ENCODE results near the gene DNMBP. TPM values are rescaled to one million over a fixed set of nuclear protein-coding genes. Genes with fewer than 3 reads are reported as not detected.

The DNMBP gene
- total and polyA plus RNA-seq, 2 experiments from 2014 or later: 13.4 to 31.2 TPM

DNA sequence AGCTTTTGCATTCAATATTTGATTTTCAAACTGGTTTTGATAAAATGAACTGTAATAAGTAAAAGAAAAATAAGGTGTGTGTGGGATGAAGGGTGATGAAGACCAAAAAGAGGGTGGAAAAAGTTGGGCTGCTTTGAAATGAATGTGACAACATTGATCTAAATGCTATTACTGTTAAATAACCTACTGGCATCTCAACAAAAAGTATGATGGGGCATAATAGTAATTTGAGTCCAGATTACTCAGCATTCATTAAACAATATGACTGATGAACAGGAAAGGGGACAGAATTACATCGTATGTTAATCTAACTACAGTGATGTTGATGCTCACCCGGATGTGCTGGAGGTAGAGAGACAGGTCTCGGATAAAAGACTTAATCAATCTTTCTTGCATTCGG lies 115.1 kb downstream of the DNMBP start:
- Histone ChIP-seq H3F3A (replicated peaks; ENCODE audit: low read depth) (peaks cover 8% of the 10 kb centered on the region; the same call in 1 of the 2 replicates), H3K79me2 (replicated peaks; ENCODE audit: insufficient read depth) (peaks cover 9% of the 10 kb centered on the region), H3K4me1 (ENCODE audit: insufficient read depth) (no peaks in the 10 kb centered on the region), H2AFZ (no peak overlapping the region), H3K27me3 (ENCODE audit: insufficient read depth) (no peaks in the 10 kb centered on the region), H3K4me2 (no peak overlapping the region), H3K4me3 (no peak overlapping the region), H3K27ac (ENCODE audit: low read depth) (no peak overlapping the region), H3K9me2 (ENCODE audit: insufficient read depth) (no peaks in the 10 kb centered on the region), H3K36me3 (ENCODE audit: insufficient read depth) (peaks cover 85% of the 10 kb centered on the region), H4K20me1 (replicated peaks; ENCODE audit: insufficient read depth) (peaks cover 33% of the 10 kb centered on the region; the same call in 1 of the 2 replicates)
- Mint-ChIP-seq H3K4me1 (no peaks in the 10 kb centered on the region), H3K4me3 (no peak overlapping the region), H3K27me3 (ENCODE audit: insufficient read depth, low read depth, poor library complexity) (peaks cover 2% of the 10 kb centered on the region), H3K36me3 (ENCODE audit: low read depth) (peaks cover 91% of the 10 kb centered on the region), H3K27ac (no peak overlapping the region), H3K9me3 (peaks cover 2% of the 10 kb centered on the region; the same call in 2 of the 3 replicates)
- DNase-seq (ENCODE audit: low spot score): no peak
- ATAC-seq: no peak
- TF ChIP-seq, protein P1, sequence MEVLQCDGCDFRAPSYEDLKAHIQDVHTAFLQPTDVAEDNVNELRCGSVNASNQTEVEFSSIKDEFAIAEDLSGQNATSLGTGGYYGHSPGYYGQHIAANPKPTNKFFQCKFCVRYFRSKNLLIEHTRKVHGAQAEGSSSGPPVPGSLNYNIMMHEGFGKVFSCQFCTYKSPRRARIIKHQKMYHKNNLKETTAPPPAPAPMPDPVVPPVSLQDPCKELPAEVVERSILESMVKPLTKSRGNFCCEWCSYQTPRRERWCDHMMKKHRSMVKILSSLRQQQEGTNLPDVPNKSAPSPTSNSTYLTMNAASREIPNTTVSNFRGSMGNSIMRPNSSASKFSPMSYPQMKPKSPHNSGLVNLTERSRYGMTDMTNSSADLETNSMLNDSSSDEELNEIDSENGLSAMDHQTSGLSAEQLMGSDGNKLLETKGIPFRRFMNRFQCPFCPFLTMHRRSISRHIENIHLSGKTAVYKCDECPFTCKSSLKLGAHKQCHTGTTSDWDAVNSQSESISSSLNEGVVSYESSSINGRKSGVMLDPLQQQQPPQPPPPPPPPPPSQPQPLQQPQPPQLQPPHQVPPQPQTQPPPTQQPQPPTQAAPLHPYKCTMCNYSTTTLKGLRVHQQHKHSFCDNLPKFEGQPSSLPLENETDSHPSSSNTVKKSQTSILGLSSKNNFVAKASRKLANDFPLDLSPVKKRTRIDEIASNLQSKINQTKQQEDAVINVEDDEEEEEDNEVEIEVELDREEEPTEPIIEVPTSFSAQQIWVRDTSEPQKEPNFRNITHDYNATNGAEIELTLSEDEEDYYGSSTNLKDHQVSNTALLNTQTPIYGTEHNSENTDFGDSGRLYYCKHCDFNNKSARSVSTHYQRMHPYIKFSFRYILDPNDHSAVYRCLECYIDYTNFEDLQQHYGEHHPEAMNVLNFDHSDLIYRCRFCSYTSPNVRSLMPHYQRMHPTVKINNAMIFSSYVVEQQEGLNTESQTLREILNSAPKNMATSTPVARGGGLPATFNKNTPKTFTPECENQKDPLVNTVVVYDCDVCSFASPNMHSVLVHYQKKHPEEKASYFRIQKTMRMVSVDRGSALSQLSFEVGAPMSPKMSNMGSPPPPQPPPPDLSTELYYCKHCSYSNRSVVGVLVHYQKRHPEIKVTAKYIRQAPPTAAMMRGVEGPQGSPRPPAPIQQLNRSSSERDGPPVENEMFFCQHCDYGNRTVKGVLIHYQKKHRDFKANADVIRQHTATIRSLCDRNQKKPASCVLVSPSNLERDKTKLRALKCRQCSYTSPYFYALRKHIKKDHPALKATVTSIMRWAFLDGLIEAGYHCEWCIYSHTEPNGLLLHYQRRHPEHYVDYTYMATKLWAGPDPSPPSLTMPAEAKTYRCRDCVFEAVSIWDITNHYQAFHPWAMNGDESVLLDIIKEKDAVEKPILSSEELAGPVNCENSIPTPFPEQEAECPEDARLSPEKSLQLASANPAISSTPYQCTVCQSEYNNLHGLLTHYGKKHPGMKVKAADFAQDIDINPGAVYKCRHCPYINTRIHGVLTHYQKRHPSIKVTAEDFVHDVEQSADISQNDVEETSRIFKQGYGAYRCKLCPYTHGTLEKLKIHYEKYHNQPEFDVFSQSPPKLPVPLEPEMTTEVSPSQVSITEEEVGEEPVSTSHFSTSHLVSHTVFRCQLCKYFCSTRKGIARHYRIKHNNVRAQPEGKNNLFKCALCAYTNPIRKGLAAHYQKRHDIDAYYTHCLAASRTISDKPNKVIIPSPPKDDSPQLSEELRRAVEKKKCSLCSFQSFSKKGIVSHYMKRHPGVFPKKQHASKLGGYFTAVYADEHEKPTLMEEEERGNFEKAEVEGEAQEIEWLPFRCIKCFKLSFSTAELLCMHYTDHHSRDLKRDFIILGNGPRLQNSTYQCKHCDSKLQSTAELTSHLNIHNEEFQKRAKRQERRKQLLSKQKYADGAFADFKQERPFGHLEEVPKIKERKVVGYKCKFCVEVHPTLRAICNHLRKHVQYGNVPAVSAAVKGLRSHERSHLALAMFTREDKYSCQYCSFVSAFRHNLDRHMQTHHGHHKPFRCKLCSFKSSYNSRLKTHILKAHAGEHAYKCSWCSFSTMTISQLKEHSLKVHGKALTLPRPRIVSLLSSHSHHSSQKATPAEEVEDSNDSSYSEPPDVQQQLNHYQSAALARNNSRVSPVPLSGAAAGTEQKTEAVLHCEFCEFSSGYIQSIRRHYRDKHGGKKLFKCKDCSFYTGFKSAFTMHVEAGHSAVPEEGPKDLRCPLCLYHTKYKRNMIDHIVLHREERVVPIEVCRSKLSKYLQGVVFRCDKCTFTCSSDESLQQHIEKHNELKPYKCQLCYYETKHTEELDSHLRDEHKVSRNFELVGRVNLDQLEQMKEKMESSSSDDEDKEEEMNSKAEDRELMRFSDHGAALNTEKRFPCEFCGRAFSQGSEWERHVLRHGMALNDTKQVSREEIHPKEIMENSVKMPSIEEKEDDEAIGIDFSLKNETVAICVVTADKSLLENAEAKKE (CRISPR knock-in tag; IDR thresholded peaks at IDR 0.05): no peak
- no peak for TF ChIP-seq STAT1 (IDR thresholded peaks at IDR 0.05; ENCODE audit: unreplicated experiment)
- TF ChIP-seq, protein P2, sequence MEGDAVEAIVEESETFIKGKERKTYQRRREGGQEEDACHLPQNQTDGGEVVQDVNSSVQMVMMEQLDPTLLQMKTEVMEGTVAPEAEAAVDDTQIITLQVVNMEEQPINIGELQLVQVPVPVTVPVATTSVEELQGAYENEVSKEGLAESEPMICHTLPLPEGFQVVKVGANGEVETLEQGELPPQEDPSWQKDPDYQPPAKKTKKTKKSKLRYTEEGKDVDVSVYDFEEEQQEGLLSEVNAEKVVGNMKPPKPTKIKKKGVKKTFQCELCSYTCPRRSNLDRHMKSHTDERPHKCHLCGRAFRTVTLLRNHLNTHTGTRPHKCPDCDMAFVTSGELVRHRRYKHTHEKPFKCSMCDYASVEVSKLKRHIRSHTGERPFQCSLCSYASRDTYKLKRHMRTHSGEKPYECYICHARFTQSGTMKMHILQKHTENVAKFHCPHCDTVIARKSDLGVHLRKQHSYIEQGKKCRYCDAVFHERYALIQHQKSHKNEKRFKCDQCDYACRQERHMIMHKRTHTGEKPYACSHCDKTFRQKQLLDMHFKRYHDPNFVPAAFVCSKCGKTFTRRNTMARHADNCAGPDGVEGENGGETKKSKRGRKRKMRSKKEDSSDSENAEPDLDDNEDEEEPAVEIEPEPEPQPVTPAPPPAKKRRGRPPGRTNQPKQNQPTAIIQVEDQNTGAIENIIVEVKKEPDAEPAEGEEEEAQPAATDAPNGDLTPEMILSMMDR (conservative IDR thresholded peaks at IDR 0.05; ENCODE audit: low read depth in 2 of 2): no peak
- TF ChIP-seq JUNB (IDR thresholded peaks at IDR 0.05; ENCODE audit: unreplicated experiment): no peak
- no peak for TF ChIP-seq NANOG (IDR thresholded peaks at IDR 0.05; ENCODE audit: borderline replicate concordance)
- TF ChIP-seq ZNF114 (CRISPR knock-in tag; IDR thresholded peaks at IDR 0.05): no peak
- TF ChIP-seq EZH2phosphoT487 (IDR thresholded peaks at IDR 0.05; ENCODE audit: unreplicated experiment): no peak
- no peak for TF ChIP-seq EZH2 (IDR thresholded peaks at IDR 0.05; ENCODE audit: low read depth, unreplicated experiment)
- TF ChIP-seq POLR2AphosphoS5 (IDR thresholded peaks at IDR 0.05; ENCODE audit: low read depth): no peak
- TF ChIP-seq CREB1 (CRISPR knock-in tag; IDR thresholded peaks at IDR 0.05; ENCODE audit: low read depth): no peak
- TF ChIP-seq, protein P3, sequence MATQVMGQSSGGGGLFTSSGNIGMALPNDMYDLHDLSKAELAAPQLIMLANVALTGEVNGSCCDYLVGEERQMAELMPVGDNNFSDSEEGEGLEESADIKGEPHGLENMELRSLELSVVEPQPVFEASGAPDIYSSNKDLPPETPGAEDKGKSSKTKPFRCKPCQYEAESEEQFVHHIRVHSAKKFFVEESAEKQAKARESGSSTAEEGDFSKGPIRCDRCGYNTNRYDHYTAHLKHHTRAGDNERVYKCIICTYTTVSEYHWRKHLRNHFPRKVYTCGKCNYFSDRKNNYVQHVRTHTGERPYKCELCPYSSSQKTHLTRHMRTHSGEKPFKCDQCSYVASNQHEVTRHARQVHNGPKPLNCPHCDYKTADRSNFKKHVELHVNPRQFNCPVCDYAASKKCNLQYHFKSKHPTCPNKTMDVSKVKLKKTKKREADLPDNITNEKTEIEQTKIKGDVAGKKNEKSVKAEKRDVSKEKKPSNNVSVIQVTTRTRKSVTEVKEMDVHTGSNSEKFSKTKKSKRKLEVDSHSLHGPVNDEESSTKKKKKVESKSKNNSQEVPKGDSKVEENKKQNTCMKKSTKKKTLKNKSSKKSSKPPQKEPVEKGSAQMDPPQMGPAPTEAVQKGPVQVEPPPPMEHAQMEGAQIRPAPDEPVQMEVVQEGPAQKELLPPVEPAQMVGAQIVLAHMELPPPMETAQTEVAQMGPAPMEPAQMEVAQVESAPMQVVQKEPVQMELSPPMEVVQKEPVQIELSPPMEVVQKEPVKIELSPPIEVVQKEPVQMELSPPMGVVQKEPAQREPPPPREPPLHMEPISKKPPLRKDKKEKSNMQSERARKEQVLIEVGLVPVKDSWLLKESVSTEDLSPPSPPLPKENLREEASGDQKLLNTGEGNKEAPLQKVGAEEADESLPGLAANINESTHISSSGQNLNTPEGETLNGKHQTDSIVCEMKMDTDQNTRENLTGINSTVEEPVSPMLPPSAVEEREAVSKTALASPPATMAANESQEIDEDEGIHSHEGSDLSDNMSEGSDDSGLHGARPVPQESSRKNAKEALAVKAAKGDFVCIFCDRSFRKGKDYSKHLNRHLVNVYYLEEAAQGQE (IDR thresholded peaks at IDR 0.05; ENCODE audit: unreplicated experiment): no peak
- TF ChIP-seq ZNF331 (CRISPR knock-in tag; IDR thresholded peaks at IDR 0.05; ENCODE audit: low read depth): no peak
- TF ChIP-seq, protein P4, sequence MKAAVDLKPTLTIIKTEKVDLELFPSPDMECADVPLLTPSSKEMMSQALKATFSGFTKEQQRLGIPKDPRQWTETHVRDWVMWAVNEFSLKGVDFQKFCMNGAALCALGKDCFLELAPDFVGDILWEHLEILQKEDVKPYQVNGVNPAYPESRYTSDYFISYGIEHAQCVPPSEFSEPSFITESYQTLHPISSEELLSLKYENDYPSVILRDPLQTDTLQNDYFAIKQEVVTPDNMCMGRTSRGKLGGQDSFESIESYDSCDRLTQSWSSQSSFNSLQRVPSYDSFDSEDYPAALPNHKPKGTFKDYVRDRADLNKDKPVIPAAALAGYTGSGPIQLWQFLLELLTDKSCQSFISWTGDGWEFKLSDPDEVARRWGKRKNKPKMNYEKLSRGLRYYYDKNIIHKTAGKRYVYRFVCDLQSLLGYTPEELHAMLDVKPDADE (IDR thresholded peaks at IDR 0.05): no peak

Data from GM23338 (cell line).